Type B pancreatic cell (in vitro differentiated cells): ENCODE results near the gene ATP6V1A. TPM values are rescaled to one million over a fixed set of nuclear protein-coding genes. Genes with fewer than 3 reads are reported as not detected.
"Not testable (repeated sequence)": the region's sequence is repeated elsewhere in the genome, so short reads cannot be mapped to it uniquely, and the experiment has no call there.

Experiments used
- DNase-seq: peaks from one replicate; pipeline ENCODE4 v3.0.0; 2021; ENCODE audit warnings: mixed read lengths; ENCODE audit not compliant: unreplicated experiment; ENCODE audit errors: extremely low spot score
- H3K27ac Mint-ChIP-seq: 2 replicates; pipeline ENCODE4 v1.8.0; 2021; ENCODE audit warnings: mild to moderate bottlenecking, mixed read lengths
- H3K27me3 Mint-ChIP-seq: 2 replicates; pipeline ENCODE4 v1.8.0; 2021; ENCODE audit warnings: mixed read lengths
- H3K36me3 Mint-ChIP-seq: 2 replicates; pipeline ENCODE4 v1.8.0; 2021; ENCODE audit warnings: mixed read lengths
- H3K4me1 Mint-ChIP-seq: one replicate; pipeline ENCODE4 v1.8.0; 2021; ENCODE audit warnings: mixed read lengths; ENCODE audit not compliant: unreplicated experiment
- H3K4me3 Mint-ChIP-seq: 2 replicates; pipeline ENCODE4 v1.8.0; 2021; ENCODE audit warnings: mild to moderate bottlenecking, mixed read lengths
- H3K9me3 Mint-ChIP-seq: 2 replicates; pipeline ENCODE4 v1.8.0; 2021; ENCODE audit warnings: mixed read lengths
- total RNA-seq: library from RNA; stranded (reverse); gene quantifications from 2 replicates; pipeline ENCODE4 v1.2.1, GENCODE V29; 2021; ENCODE audit warnings: low replicate concordance
- TF ChIP-seq, protein P1 (sequence below): fragments of 200-600 bp; sonication (generic); conservative IDR thresholded peaks from 2 replicates; pipeline ENCODE4 v1.5.0; 2021; ENCODE audit warnings: antibody characterized with exemption, mild to moderate bottlenecking

ATP6V1A gene
- total RNA-seq, 1 donor from 2014 or later, result 71.5 TPM

DNA sequence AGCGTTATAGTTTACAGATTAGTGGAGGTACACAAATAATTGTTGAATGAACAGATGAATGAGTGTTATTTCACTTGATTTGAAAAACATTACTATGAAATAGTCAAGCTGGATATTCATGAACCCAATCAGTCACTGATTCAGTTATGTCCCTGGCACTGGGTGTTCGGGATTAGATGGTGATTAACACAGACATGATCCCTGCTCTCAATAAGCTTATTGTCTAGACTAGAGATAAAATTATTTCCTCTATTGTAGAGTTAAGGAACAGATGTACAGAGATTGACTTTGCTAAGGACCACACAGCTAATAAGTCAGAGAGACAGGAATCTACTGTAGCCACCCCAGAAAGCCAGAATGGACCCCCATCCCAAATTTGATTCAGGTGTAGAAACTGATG is 92.7 kb downstream of the ATP6V1A start:
- TF ChIP-seq, protein P1, sequence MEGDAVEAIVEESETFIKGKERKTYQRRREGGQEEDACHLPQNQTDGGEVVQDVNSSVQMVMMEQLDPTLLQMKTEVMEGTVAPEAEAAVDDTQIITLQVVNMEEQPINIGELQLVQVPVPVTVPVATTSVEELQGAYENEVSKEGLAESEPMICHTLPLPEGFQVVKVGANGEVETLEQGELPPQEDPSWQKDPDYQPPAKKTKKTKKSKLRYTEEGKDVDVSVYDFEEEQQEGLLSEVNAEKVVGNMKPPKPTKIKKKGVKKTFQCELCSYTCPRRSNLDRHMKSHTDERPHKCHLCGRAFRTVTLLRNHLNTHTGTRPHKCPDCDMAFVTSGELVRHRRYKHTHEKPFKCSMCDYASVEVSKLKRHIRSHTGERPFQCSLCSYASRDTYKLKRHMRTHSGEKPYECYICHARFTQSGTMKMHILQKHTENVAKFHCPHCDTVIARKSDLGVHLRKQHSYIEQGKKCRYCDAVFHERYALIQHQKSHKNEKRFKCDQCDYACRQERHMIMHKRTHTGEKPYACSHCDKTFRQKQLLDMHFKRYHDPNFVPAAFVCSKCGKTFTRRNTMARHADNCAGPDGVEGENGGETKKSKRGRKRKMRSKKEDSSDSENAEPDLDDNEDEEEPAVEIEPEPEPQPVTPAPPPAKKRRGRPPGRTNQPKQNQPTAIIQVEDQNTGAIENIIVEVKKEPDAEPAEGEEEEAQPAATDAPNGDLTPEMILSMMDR, result no peak
- DNase-seq, result no peak
- Mint-ChIP-seq H3K9me3 (no peaks in the 10 kb centered on the region), H3K27ac (no peak overlapping the region), H3K4me3 (peak overlapping the region; percentile 88), H3K4me1 (peaks cover 15% of the 10 kb centered on the region), H3K36me3 (no peaks in the 10 kb centered on the region), H3K27me3 (no peaks in the 10 kb centered on the region)

DNA sequence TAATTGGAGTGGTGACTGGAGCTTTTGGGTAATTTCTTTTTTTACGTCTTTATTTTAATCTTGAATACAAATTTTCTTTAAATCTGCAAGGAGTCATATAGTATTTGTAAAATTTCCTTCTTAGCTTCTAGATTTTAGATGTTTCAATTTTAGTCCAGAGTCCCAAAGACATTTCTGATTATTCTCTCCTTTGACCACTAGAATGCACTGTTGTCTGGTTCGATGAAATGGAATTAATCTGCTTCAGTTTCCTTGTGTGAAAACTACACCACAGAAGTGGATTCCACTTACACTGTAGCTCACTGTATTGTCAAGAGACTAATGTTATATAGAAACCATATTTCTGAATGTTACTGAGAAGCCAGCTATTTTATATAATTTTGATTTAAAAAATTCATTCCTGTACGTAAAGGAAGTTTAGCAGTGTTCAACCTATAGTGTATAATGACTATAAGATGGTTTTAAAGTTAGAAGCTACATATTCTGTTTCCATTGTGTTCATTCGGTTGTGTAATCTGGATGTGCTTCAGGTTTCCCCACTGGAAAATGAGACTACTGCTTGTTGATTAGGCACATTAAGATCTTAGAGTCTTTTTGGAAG is 97.9 kb downstream of the ATP6V1A start:
- Mint-ChIP-seq H3K4me3 (peak overlapping the region; percentile 3), H3K36me3 (no peaks in the 10 kb centered on the region), H3K27me3 (no peaks in the 10 kb centered on the region), H3K27ac (peak overlapping the region; percentile 12), H3K4me1 (peaks cover 12% of the 10 kb centered on the region), H3K9me3 (no peaks in the 10 kb centered on the region)
- TF ChIP-seq, protein P1, result peak; percentile 80
- no peak for DNase-seq

GRCh38 chr3:113847247-113847646 is 100.4 kb downstream of the ATP6V1A start:
- Mint-ChIP-seq H3K9me3 (no peaks in the 10 kb centered on the region), H3K27ac (peak overlapping the region; percentile 90), H3K27me3 (no peaks in the 10 kb centered on the region), H3K36me3 (no peaks in the 10 kb centered on the region), H3K4me3 (peak overlapping the region; percentile 0), H3K4me1 (peaks cover 12% of the 10 kb centered on the region)
- TF ChIP-seq, protein P1, result no peak
- DNase-seq, result no peak

DNA sequence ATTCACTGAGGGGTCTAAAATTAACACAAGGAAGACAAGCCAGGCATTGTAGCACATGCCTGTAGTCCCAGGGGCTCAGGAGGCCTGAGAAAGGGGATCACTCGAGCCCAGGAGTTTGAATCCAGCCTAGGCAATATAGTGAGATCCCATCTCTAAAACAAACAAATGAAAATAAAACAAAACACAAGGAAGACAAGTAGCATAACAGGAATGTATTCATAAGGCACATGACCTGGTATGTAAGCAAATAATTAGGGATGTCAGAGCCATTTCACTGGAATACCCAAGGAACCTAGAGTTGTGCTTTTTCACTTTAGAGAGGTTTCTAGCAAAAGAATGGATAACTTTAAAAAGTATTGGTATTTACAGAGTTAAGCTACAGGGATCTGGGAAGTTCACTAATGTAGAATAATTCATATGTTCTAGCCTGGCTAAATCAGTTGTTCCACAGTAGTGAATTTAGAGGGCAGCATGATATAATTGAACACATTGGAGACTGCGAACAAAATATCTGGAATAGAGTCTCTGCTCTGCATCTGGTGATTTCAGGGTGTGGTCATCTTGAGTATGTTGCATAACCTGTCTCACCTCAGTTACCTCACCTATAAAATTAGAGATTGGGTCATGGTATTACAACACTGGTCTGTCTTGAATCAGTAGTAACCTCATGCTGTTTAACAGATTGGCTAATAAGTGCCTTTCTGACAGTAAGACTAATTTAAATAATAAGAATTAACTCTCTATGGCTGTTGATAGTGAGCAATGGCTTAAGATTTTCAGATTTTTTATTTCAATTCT is 101.0 kb downstream of the ATP6V1A start:
- H3K9me3 Mint-ChIP-seq, result no peaks in the 10 kb centered on the region
- H3K4me3 Mint-ChIP-seq, result peak overlapping the region; percentile 18
- no peak for DNase-seq

DNA sequence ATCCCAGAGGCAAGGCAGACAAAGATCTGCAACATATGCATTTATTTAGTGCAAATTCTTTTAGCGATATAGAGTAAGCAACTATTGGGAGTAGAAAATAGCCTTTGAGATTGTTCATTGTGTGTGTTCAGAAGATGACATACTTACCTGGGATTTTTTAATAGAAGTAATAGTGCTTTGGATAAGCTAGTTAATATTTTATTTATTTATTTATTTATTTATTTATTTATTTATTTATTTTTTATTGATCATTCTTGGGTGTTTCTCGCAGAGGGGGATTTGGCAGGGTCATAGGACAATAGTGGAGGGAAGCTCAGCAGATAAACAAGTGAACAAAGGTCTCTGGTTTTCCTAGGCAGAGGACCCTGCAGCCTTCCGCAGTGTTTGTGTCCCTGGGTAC is 102.2 kb downstream of the ATP6V1A start:
- not testable (repeated sequence) for H3K9me3 Mint-ChIP-seq, DNase-seq, H3K27me3 Mint-ChIP-seq, H3K36me3 Mint-ChIP-seq, H3K4me3 Mint-ChIP-seq, H3K27ac Mint-ChIP-seq
- H3K4me1 Mint-ChIP-seq, result peaks cover 12% of the 10 kb centered on the region

More for the DNA sequence above, 101.0 kb downstream of the ATP6V1A start:
- TF ChIP-seq, protein P1, result no peak
- H3K27me3 Mint-ChIP-seq, result no peaks in the 10 kb centered on the region
- peak overlapping the region; percentile 90 for H3K27ac Mint-ChIP-seq
- H3K36me3 Mint-ChIP-seq, result no peaks in the 10 kb centered on the region
- peaks cover 12% of the 10 kb centered on the region for H3K4me1 Mint-ChIP-seq

DNA sequence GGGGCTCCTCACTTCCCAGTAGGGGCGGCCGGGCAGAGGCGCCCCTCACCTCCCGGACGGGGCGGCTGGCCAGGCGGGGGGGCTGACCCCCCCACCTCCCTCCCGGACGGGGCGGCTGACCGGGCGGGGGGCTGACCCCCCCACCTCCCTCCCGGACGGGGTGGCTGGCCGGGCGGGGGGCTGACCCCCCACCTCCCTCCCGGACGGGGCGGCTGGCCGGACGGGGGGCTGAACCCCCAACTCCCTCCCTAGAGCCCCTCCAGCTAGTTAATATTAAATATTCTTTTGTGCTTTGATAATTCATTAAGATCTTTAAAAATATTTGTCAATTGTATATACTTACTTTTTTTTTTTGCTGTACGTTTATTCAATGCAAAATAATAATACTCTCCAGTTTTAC is 103.0 kb downstream of the ATP6V1A start:
- not testable (repeated sequence) for H3K36me3 Mint-ChIP-seq, H3K4me1 Mint-ChIP-seq, H3K4me3 Mint-ChIP-seq, H3K27me3 Mint-ChIP-seq, H3K9me3 Mint-ChIP-seq, H3K27ac Mint-ChIP-seq, DNase-seq

DNA sequence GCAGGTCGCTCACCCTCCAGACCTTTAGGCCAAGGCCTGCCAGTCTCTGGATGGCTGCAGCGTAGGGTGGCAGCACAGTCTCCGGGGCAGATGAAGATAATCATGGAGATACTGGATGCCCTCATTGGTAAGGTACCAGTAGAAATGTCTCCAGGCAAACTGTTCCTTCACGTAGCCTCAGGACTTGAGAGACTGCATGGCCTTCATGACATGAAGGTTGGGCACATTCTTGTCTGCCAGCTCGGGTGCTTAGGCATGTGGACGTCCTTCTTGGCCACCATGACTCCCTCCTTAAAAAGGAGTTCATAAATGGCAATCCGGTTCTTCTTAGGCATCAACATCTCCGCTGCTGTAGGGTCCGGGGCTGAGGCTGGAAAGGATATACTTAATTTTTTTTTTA is 103.6 kb downstream of the ATP6V1A start:
- not testable (repeated sequence) for H3K27ac Mint-ChIP-seq, H3K4me1 Mint-ChIP-seq, H3K36me3 Mint-ChIP-seq, H3K9me3 Mint-ChIP-seq, DNase-seq, H3K27me3 Mint-ChIP-seq, H3K4me3 Mint-ChIP-seq
